ENCODE data around the gene SRGAP3. TPM values are rescaled to one million over a fixed set of nuclear protein-coding genes. Genes with fewer than 3 reads are reported as not detected.

Gene SRGAP3
- total RNA-seq, 1 experiment from 2014 or later, result 7.6 TPM

DNA sequence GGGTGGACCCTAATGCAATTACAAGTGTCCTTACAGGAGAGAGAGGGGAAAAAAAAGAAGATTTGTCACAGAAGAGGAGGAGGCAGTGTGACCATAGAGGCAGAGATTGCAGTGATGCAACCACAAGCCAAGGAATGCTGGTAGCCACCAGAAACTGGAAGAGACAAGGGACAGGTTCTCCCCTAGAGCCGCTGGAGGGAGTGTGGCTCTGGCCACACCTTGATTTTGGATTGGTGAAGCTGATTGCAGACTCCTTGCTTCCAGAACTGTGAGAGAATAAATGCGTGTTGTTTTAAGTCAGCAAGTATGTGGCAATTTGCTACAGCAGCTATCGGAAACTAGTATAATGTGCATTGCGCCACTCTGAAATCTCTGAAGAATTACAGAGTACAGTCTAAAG, 110.1 kb downstream of the SRGAP3 start:
- in situ Hi-C loops (cut with HindIII; ENCODE audit: low pct_unique_long_range_greater_than_20kb, low sequenced_read_pairs), result no loop called here

DNA sequence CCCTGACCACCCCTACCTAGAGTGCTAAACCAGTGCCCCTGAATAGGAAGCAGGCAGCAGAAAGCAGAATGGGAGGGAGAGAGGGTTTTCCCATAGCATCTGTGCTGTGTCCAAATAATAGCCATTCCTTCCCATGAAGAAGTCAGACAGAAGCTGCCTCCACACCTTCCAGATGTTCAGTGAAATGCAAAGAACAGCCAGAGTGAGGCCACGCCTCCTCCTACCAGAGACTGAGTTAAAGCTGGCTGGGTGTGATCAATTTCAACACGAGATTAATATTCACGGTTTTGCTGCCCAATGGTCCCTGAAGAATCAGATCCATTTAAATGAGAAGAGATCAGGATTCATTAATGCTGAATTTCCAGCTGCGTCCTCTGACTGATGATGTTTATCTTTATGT, 111.8 kb downstream of the SRGAP3 start:
- no peak for DNase-seq (ENCODE audit: low read depth)
- in situ Hi-C loops (cut with HindIII; ENCODE audit: low pct_unique_long_range_greater_than_20kb, low sequenced_read_pairs), result no loop called here

More for the DNA sequence above, 110.1 kb downstream of the SRGAP3 start:
- no peak for DNase-seq (ENCODE audit: low read depth)

DNA sequence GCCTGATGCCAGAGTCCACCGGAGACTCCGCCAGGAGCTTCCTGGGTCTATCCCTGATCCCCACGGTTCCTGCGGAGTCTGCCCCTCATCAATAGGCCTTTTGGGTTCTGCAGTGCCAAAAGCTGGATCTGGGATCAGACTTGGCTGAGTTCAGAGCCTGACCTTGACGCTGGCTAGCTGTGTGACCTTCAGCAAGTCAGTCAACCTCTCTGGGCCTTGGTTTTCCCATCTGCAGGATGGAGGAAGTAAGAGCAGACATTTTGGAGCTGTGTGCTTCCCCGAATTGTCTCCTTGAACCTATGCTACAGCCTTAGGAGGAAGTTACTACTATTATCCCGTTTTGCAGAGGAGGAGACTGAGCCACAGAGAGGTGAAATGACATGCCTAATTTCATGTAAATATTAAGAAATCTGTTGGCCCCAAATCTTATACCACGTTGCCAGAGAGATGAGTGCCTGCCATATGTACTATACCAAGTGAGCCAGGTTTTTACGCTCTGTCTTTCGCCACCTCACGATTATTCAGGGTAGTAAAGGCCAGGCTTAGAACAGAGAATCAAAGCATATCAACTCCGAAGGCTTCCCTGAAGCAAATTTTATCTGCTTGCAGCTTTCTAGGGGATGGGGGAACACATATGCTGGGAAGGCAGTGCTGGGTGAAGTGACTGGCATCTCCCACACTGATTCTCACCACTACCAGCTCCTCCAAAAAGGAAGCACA, 112.5 kb downstream of the SRGAP3 start:
- no peak for DNase-seq (ENCODE audit: low read depth)
- in situ Hi-C loops (cut with HindIII; ENCODE audit: low pct_unique_long_range_greater_than_20kb, low sequenced_read_pairs), result no loop called here

DNA sequence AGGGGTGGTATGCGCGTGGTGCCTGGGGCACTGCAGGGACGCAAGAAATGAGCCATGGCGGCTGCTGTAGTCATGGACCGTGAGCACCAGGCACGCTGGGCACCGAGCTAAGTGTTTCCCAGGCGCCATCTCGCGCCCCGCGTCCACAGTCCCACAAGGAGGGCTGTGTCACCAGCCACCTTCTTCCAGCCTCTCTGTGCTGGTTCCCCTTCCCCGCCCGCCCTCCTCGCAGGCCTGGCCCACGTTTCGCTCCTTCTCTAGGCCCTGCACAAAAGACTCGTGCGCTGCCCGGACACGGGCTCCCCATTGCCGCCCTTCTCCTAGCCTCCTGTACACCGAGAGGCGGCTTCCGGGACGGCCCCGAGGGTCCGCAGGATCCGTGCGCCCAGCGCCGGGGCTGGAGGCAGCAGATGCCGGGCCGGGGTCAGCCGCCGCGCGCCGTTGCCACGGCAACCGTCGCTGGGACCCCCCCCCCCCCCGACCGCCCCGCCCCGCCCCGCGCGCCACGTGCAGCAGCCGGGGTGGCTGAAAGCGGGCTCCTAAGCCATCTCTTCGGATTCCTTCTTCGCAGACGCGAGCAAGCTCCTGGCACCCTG, 113.4 kb downstream of the SRGAP3 start:
- DNase-seq (ENCODE audit: low read depth), result no peak
- in situ Hi-C loops (cut with HindIII; ENCODE audit: low pct_unique_long_range_greater_than_20kb, low sequenced_read_pairs), result no loop called here

DNA sequence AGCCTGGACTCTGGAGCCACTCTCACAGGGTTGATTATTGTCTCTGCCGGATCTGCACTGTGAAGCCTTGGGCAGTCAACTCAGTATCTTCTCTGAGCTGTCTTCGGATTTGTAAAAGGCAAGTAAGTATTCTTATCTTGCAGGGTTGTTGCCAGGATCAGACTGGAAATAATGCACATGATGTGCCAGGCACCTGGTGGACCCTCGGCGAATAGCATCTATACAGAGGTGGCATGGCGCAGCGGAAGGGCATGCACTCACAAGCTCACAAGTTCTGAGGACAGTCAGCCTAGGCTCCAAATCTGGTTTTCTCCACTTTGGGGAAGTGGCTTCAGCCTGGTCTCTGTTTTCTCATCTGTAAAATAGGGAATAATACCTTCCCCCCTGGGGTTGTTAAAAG, 113.9 kb downstream of the SRGAP3 start:
- in situ Hi-C loops (cut with HindIII; ENCODE audit: low pct_unique_long_range_greater_than_20kb, low sequenced_read_pairs), result no loop called here

DNA sequence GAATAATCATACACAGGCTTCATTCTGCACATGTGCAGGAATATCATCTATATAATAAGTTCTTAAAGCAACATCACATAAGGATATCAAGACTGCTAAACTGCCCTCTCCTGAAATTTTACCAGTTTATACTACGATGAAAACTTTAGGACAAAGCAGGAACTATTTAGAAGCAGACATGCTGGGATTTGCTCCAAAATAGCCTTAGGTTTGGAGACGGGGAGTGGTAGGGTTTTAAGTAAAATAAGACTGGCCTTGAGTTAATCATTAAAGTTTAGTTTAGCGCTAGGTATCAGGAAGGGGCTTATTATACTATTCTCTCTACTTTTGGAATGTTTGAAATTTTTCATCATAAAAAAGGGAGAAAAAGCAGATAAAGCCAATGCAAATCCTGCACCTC, 115.8 kb downstream of the SRGAP3 start:
- in situ Hi-C loops (cut with HindIII; ENCODE audit: low pct_unique_long_range_greater_than_20kb, low sequenced_read_pairs), result no loop called here
- DNase-seq (ENCODE audit: low read depth), result peak; percentile 15

More for the DNA sequence above, 113.9 kb downstream of the SRGAP3 start:
- no peak for DNase-seq (ENCODE audit: low read depth)

DNA sequence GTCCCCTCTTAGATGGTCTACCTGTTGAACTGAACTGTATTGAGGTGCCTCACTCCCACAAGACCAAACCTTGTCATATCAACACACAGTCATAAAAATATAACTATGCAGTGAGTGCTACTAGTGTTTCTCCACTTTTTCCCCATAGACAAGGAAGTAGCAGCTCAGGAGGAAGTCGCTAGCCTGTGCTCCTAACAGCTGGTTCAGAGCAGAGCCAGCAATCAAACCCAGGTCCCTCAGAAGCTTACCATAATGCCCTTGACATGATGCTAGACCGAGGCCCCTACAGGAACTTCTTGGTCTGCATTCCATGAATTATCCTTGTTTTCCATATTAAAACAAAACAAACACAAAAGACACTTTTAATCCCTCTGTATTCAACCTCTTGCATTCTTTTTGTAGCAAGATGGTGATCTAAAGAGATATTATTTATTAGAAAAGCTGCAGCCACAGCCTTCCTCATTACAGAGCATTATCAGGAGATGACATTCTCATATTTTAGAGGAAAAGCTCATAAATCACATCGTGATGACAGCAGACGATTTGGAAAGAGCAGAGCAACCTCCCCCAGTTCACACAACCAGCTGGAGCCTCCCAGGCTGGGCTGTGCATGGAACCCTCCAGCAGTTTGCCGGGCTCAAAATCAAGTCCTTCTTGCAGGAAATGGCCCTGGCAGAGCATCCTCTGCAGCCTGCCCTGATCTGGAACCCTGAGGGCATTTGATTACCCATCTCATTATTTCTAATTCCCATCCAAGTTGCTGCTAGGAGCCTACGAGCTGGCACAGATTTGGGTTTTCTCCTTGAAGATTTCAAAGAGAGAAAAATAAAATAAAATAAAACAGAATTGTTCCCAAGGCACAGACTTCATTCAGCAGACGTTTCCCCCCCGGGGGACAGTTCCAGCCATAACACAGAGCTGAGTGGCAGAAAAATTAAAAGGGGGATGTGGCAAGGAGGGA, 118.8 kb downstream of the SRGAP3 start:
- DNase-seq (ENCODE audit: low read depth), result no peak
- in situ Hi-C loops (cut with HindIII; ENCODE audit: low pct_unique_long_range_greater_than_20kb, low sequenced_read_pairs), result no loop called here

DNA sequence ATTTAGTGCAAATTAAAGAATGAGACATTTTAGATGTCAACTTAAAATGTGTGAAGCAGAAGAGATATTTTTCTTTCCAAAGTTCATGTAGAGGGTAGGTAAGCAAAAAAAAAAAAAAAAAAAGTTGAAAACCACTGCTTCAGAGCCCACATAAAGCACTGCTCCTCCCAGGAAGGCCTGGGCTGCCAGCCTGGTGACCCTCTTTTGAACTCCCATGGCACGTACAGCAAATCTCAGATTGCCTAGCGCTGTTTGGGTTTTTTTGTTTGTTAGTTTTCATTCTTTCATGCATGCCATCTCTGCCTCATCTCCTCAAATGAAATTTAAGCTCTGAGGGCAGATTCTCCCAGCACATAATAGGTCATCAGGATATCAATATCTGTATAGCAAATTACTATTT, 120.1 kb downstream of the SRGAP3 start:
- in situ Hi-C loops (cut with HindIII; ENCODE audit: low pct_unique_long_range_greater_than_20kb, low sequenced_read_pairs), result no loop called here
- peak; percentile 80 for DNase-seq (ENCODE audit: low read depth)

DNA sequence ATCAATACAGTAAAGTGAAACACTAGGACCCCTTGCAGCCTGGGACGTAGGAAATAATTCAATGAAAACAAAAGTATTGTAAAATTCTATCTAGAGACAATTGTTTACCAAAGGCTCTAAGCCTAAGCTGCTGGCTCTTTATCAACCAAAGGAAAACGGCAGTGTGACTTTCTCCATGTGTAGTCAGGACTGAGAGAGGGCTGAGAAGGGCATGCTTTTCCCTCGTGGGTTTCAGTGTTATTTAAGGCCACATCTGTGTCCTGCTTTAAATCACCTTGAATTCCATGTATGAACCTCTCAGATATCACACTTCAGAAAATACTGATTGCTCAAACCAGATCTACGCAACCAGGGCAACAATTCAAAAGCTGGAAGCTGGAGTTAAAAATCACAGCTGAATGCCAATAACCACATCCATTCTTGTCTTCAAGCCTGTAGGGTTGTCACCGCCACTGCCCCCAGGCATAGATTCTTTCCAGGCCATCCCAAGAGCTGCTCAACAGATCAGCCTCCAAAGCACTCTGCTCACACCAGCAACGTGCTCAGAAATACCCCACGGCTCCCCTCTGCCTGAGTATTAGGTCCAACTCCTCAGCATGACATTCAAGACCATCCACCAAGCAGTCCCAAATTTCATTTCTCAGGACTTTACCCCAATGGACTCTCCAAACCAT, 124.0 kb downstream of the SRGAP3 start:
- in situ Hi-C loops (cut with HindIII; ENCODE audit: low pct_unique_long_range_greater_than_20kb, low sequenced_read_pairs), result no loop called here
- no peak for DNase-seq (ENCODE audit: low read depth)

DNA sequence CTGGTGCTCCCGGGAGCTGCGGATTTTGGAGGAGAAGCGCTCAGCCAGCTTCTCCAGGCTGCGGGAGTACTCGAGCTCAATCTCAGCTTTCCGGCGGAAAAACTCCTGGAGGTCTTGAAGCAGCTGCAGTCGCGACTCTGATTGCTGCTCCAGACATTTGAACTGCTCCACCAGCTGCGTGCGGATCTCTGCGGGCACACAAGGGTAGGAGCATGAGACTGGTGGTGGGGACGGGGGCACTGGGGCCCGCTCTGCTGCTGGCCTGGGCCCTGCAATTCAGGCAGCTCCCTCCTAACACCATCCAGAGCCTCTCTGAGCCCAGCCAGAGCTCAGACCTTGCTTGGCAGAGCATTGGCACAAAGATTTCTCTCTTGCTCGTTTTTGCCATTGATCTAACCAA, 124.7 kb downstream of the SRGAP3 start:
- in situ Hi-C loops (cut with HindIII; ENCODE audit: low pct_unique_long_range_greater_than_20kb, low sequenced_read_pairs), result no loop called here

DNA sequence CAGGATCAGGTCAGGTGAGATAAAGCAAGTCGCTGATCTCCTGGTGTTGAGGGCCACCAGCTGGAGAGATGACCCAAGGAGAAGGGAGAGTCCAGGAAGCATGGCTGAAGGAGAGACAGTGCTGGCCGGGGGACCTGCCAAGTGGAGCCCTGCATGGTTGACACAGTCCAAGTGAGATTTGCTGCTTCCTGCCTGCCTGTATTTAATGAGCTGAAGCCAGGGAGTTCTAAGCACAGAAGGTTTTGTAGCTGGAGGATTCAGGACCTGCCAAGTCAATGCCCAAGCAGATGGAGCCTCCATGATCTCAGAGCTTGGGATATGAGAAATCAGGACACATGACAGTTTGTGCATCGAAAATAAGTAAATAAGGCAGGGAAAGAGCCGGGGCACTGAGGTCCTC, 125.6 kb downstream of the SRGAP3 start:
- no peak for DNase-seq (ENCODE audit: low read depth)
- in situ Hi-C loops (cut with HindIII; ENCODE audit: low pct_unique_long_range_greater_than_20kb, low sequenced_read_pairs), result no loop called here

More for the DNA sequence above, 124.7 kb downstream of the SRGAP3 start:
- DNase-seq (ENCODE audit: low read depth), result no peak

DNA sequence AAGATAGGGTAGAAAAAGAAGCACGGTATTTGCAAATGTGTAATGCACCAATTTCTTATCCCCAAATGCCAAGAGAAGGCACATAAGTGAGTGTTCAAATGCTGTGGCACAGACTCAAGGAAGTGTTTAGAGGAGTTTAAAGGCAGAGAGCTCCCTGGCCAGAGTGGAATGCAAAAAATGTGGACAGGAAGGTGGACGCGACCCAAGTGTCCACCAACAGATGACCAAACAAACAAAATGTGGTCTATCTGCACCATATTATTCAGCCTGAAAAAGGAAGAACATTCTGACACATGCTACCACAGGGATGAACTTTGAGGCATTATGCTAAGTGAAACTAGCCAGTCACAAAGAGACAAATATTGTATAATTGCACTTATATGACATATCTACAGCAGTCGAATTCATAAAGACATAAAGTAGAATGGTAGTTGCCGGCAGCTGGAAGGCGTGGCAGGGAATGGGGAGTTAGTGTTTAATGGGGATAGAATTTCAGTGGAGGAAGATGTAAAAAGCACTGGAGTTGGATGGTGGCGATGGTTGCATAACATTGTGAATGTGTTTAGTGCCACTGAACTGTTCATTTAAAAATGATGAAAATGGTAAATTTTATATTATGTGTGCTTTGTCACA, 126.6 kb downstream of the SRGAP3 start:
- no peak for DNase-seq (ENCODE audit: low read depth)
- in situ Hi-C loops (cut with HindIII; ENCODE audit: low pct_unique_long_range_greater_than_20kb, low sequenced_read_pairs), result no loop called here

DNA sequence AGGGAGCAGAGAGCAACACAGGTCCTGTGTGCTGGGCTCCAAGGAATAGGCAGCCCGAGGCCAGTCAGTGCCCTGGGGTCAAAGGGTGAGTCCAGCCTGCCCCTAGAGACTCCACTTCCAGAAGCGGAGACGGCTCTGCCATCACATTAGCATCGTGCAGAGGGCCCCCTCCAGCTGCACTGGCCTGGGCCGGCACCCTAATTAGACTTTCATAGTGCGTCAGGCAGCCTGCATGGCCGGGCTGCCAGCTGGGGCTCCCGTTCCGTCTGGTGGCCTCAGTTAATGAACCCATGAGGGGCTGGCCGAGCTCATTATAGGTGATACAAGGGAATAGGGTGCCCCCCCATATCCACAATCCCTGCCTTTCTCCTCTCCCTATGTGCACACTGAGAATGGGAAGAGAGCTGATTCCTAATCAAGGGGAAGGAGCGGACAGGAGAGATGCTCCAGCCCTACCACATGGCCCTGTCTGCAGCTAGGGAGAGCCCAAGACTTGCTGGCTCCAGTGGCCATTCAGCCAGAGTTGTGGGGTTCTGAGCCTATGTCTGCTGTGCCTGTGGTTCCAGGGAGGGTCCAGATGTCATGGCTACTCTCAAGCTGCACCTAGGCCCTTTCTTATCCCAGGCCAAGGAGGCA, 128.0 kb downstream of the SRGAP3 start:
- no peak for DNase-seq (ENCODE audit: low read depth)
- in situ Hi-C loops (cut with HindIII; ENCODE audit: low pct_unique_long_range_greater_than_20kb, low sequenced_read_pairs), result no loop called here

DNA sequence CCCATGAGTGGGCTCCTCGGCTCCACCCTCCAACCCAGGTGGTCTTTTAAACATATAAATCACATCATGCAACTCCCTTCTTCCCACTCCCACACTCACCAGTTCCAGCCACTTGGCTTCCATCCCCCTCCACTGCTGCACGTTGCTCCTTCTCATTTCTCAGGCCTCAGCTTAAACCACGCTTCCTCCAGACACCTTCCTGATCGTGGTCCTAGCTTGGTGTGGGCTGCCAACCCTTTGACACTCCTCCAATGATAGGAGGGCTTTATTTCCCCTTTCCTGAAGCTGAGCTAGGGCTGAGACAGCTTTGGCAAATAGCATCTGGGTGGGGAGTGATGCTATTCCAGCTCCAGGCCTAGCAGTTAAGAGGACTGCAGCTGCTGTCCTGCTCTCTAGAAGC, 130.1 kb downstream of the SRGAP3 start:
- no peak for DNase-seq (ENCODE audit: low read depth)
- in situ Hi-C loops (cut with HindIII; ENCODE audit: low pct_unique_long_range_greater_than_20kb, low sequenced_read_pairs), result no loop called here

DNA sequence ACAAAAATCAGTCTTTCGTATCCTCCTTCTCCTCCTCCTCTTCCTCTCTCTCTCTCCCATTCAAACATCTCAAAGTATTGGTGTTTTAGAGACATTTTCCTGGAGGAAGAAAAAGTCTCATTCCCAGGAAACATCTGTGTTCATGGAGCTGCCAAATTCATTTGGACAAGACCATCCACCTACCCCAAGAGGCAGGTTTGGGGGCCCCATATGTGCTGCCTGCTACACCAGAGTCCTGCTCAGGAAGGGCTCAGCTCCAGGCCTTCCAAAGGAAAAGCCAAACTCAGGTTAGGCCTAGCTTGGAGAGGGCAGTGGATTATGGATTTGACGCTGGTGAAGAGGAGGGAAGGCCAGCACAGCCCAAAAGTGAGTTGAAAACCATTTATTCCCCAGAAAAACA, 131.2 kb downstream of the SRGAP3 start:
- in situ Hi-C loops (cut with HindIII; ENCODE audit: low pct_unique_long_range_greater_than_20kb, low sequenced_read_pairs), result no loop called here
- no peak for DNase-seq (ENCODE audit: low read depth)

DNA sequence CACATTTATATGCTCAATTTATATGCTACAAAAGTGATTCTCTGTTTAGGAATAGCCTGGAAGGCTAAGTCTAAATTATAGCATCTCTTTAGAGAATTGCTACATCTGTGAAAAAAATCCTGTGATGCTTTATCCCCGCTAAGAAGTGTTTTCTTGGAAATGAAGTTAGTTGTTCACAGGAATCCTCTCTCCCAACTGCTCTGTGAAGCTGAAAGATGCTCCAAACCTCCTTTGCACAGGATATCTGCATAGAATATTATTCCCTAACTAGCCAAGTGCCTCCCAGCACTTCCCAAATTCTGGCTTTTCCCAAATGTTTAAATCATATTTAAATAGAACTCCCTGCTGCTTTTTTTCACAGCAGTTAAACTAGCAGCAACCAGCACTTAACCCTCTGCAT, 132.2 kb downstream of the SRGAP3 start:
- DNase-seq (ENCODE audit: low read depth), result no peak
- in situ Hi-C loops (cut with HindIII; ENCODE audit: low pct_unique_long_range_greater_than_20kb, low sequenced_read_pairs), result no loop called here

DNA sequence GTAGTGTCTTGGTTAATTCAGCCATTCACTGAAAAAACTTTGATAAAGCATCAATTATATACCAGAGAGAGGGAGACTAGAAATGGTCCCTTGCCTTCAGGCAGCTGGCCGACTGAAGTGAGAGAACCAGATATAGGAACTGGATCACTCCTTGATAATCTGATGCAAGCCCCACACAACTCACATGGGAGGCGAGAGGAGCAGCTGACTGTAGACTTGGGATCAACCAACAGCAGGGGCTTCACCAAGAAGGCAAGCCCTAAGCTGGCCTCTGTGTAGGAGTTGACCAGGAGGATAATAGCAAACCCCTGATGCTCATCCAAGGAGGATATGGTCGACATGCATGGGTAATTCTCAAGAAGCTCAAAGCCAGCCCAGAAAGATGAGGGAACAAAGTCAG, 133.1 kb downstream of the SRGAP3 start:
- no peak for DNase-seq (ENCODE audit: low read depth)
- in situ Hi-C loops (cut with HindIII; ENCODE audit: low pct_unique_long_range_greater_than_20kb, low sequenced_read_pairs), result no loop called here

DNA sequence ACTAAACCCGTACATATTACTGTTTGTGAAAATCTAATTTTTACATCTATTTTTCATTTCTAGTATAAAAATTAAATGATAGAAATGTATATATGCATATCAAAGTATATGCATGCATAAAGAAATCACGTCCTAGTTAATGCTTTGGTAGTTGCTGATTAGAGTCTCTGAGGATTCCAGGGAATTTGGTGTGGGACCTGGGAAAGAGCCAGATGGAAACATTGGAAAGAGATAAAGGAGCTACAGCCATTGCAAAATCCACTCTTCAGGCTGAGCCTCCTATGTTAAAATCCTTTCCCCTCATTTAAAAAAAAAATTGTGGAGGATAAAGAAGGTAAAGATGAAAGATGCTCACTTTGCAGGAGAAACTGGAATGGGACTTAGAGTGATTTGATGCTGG, 134.1 kb downstream of the SRGAP3 start:
- no peak for DNase-seq (ENCODE audit: low read depth)
- in situ Hi-C loops (cut with HindIII; ENCODE audit: low pct_unique_long_range_greater_than_20kb, low sequenced_read_pairs), result no loop called here

Measured in Caki2 (cell line).